Endothelial cell of hepatic sinusoid (primary cell): Measurements from ENCODE around the gene EFR3B.

Experiments
- in situ Hi-C: cut with HindIII; loops from 2 replicates; pipeline ENCODE4 v1.10.0; 2017; ENCODE audit warnings: low sequenced_read_pairs

Gene EFR3B

DNA sequence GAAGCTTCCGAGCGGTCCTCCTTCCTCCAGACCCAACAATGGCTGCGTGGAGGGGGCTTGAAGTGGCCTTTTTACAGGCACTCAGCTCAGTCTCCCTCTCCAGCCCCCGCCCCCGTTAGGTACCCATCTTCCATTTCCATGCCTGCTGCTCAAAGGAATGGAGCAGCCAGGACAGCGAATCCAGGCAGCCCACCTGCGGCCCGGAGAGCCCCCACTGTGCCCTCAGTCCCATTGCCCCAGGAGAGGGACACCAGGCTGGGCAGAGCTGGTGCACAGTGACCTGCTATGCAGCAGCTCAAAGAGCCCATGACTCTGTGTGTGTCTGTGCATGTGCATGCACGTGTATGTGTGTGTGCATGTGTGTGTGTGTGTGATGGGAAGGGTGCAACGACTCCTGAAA, 137.1 kb downstream of the EFR3B start:
- in situ Hi-C loops = no loop called here

DNA sequence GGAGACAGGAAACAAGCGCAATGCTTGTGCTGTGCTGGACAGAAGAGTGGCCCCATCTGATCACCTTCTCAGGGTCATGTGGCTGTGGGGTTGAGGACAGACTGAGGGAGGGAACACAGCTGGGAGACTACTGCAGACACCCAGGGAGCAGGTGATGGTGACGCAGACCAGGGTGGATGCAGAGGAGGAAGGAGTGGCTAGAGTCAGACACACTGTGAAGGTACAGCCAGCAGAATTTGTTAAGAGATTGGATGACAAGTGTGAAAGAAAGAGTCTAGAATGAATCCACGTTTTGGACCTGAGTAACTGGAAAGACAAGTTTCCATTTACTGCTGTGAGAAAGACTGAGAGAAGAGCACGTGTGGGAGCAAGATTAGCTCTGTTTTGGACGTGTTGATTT, 142.4 kb downstream of the EFR3B start:
- in situ Hi-C loops = no loop called here

DNA sequence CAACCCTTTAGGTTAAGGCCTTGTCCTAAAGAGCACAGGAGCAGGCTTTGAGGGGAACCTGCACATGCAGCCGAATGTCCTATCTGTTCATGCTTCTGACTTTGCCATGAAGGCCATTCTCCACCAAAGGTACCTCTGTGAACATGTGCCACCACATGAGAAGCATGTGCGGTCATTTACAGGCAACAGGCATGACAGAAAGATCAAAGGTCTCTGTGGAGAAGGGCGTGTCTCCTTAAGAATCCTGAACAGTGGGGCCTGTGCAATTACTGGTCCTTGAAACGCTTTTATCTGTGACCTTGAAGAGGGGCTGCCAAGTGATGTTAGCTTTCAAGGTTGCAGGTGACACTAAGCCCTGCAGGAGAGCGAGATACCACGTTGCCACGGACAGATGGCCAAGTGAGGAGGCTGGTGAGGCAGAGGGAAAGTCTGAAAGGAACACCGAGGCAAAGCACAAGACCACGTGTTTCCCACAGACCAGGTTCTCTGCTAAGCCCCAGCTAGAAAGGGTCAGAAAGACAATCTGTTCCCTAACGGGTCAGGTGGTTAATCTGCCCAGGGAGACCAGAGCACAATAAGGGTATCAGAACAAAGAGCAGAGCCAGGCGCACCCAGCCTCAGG, 146.0 kb downstream of the EFR3B start:
- in situ Hi-C loops = no loop called here

DNA sequence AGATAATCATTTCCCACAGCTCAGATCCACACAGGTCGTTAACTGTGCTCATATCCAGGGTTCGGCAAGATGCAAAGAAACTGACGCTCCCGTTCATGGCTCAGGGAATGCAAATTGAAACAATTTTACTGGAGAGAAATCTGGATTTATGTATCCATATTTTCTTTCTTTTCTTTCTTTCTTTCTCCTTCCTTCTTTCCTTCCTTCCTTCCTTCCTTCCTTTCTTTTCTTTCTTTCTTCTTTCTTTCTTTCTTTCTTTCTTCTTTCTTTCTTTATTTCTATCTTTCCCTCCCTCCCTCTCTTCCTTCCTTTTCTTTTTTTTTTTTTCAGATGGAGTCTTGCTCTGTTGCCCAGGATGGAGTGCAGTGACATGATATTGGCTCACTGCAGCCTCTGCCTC, 146.5 kb downstream of the EFR3B start:
- in situ Hi-C loops = no loop called here

DNA sequence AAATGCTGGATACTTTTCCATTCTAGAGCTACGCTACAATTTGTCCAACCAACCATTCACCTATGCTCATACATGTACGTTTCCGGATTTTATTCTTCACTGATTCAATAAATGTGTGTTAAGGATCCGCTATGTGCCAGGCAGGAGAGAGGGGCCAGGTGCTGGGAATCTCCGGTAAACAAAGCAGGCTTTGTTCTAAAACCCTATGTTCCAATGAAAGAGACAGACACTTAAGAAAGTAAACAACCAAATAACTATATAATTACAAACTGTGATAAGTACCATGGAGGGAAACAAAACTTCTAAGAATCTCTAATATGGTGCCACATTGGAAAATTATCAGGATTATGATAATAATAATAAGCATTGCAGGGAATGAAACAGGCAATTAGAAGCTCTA, 148.7 kb downstream of the EFR3B start:
- in situ Hi-C loops = no loop called here

DNA sequence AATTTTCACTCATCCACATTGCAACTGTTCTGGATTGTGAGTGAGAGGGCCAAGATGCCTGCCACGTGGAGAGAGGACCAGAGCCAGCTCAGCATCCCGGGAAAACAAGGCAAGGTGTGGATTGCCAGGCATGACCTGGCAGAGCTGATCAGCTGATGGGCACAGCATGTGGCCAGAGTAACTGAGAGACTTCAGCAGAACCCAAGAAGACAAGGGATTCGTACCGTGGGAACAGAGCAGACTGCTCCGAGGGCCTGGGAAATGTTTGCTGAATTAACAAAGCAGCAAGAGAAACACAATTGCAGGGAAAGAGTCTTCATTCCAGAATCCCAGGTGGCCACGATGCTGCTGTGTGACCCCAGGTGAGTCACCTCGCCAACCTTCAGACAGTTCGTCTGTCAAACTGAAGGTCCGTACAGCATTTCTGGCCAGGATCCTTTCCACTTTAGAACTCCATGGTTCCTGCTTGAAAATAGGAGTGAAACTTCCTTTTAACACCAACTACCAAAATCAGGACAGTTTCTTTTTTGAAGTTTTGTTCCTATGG, 152.8 kb downstream of the EFR3B start:
- in situ Hi-C loops = no loop called here

DNA sequence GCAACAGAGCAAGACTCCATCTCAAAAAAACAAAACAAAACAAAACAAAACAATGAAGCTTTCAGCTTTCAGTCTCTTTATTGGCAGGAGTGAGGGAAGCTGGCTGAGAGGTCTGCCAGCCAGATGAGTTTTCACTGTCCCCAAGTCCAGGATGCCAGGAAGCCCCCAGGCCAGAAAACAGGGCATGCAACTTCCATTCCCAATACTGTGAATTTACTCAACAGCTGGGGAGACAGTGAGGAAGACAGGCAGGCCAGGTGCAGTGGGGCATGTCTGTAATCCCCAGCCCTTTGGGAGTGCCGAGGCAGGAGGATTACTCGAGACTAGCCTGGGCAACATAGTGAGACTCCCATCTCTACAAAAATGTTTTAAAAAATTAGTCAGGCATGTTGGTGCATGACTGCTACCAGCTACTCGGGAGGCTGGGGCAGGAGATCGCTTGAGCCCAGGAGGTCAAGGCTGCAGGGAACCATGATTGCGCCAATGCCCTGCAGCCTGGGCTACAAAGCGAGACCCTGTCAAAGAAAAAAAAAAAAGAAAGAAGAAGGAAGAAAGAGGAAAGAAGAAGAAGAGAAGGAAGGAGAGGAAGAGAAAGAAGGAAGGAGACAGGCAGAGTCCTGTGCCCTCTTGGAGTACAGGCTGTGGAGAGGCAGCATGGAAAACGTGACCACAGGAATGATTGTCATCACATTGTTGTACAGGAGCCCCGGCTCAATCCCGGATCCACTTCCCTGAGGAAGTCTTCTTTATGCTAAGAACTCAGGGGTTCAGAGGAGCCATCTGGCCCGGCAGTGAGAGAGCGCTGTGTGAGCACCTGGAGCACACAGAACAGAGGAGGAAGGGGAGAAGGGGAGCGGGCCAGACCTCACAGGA, 155.7 kb downstream of the EFR3B start:
- in situ Hi-C loops = no loop called here

DNA sequence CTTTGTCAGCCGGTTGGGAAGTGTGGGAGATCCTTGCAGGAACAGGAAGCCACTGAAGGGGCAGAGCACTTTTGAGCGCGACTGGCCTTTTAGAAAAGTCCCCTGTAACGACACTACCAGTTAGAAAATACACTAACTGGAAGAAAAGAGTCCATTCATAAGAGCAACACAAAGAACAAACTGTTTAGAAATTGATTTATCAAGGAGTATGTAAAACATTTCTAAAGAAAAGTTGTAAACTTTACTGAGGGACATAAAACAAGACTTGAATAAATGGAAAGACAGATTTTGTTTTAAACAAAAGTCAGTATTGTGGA, 156.3 kb downstream of the EFR3B start:
- in situ Hi-C loops = no loop called here

DNA sequence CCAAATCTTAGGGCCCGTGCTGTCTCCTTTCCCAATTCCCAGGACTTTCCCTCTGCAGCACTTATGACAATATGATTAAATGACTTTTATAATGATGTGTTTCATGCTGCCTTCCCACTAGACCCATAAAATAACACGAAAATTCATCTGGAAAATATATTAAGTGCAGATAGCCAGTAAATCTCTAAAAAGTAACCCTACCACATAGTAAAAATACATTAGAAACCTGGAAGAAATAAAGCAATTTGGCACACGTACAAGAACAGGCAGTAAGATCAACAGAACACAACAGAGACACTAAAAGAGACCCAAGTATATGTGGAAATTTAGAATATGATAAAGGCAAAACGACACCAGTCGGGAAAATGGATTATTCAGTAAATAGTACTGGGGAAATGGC, 156.7 kb downstream of the EFR3B start:
- in situ Hi-C loops = no loop called here

DNA sequence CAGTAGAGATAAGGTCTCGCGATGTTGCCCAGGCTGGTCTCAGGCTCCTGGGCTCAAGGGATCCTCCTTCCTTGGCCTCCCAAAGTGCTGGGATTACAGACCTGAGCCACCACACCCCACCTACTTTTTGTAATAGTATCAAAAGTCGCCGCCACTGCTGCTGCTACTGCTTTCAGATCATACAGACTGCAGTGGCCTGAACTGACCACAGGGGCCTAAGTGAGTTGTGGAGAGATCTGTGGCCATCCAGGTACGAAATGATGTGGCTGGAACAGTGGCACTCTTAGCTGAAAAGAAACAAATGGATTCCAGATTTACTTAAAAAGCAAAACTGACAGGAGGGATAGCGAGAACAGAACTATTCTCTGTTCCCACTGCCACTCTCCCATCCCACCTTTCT, 159.4 kb downstream of the EFR3B start:
- in situ Hi-C loops = no loop called here

DNA sequence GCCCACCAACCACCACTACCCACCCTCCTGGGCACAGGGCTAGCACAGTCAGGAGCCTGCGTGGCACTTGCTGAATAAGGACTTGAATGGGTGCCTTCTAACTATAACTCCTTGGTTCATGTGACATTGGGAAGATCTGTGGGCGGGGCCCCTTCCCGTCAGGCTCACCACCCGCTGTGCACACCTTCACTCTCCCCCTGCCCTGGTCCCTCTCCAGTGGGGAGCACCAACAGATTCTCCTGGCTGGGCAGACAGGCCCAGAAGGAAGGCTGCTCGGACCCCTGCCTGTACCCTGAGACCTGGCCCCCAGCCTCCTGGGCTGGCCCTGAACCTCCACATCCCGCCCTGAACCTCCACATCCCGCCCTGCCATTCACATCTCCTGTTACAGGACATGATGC, 159.9 kb downstream of the EFR3B start:
- in situ Hi-C loops = no loop called here

DNA sequence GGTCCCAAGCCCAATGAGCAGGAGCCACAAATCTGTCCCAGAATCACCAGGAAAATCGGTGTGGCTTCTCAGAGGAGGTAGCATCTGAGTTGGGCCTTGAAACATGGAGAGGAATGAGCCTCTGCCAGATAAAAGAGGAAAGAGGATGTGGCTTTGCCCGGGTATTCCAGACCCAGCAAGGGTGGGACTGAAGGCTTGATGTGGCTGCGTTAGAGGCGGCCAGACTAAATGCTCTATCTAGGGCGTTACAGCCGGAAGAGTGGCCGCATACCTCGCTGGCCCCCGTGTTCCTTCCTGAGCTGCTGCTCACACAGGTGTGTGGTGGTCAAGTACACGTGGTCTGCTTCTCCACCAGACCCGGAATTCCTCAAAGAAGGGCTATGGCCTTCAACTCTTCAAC, 160.4 kb downstream of the EFR3B start:
- in situ Hi-C loops = no loop called here

DNA sequence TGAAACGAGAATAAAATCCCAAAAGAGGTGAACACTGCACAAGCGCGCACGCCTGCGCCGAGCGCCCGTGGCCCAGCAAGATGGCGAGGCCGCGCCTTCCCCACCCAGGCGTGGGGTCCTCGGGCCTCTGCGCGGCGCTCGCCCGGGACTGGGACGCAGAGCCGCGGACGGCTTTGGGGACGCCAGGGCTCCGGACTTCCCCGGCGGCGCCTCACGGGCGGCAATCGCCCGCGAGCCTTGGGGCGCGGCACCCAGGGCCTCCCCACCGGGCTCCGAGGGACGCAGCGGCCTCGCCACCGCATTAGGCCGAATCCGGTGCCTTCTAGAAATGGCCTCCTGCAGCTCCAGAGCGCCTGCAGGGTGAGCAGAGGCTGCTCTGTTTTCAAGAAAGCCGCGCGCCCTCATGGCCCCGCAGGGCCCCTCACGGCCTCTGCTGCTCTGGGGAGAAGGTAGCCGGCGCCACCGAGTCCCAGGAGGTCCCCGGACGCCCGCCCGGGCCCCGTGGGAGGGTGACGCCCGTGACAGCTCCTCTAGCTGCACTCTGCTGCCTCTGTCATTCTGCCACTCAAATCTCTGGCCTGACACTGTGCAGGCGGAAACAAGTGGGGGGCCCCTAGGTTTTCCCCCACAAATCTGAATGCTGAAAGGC, 162.4 kb downstream of the EFR3B start:
- in situ Hi-C loops = no loop called here

DNA sequence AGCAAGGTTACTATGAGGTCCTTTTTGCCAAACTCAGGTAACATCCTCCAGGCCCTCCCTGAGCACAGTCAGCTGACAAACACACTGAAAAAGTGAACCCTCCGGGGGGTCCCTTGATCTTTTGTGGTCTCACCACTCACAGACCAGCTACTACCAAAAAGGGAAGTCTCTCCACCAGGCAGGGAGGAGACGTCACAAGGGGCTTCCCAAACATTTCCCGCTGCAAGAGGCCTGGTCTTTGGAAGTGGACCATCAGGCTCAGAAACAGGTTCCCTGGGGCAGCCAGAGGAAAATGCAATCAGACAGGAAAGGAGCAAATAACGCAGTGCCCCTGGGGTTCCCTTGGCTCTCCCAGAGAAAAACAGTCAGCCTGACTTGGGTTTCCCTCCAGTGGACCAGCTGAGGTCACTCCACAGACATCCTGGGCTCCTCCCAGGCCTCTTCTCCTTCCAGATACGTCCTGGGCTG, 165.2 kb downstream of the EFR3B start:
- in situ Hi-C loops = loop anchor here (5.0 kb wide), 1 partner anchor 45 kb away; no protein-coding TSS in a partner anchor
